ENCODE data around the gene KIF3A.

The KIF3A gene

DNA sequence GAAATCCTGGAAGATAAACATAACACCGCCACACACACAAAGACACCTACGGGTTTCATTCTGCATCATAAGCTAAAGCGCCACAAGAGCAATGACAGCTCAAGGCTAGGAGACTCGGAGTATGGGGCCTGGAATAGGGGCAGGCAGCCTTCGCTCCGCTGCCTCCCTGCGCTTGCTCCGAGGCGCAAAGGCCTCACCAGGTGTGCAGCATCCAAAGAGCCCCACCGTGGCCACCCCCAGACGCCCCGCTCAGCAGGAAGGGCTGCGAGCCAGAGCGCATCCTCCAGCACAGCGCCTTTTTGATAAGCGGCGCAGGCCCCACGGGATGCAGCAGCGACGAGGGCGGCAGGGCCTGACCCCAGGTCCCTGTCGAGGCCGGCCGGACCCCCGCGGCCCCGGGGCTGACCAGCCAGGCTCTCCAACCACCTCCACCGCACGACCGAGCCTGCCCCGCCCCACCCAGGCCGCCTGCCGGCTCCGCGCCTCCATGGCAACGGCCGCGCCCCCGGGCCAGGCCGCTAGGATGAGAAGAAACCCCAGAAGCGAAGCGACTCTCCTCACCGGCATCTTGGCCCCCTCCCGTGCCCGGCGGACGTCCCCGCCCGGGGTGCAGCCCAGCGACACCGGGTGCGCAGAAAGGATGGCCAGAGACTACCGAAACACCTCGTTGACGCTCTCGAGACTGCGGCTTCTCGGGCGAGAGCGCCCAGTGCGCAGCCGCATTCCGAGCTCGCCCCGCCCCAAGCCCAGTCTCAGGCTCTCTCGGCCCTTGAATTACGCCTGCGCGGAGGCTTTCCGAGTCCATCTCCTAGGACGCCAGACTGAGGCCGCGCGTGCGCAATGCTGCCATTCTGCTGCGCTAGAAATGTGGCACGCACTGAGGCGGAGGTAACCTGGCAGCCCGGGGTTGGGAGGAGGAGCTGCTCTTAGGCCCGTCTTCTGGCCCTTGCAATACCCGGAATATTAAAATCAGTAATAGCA, at the start of gene KIF3A:
KIF3A (minus strand) TSS at position 694 of the 981 bp plus-strand sequence; CDS start at position 567, 127 bp downstream.
- DNase-seq (ENCODE audit: low read depth): peak; percentile 90

DNA sequence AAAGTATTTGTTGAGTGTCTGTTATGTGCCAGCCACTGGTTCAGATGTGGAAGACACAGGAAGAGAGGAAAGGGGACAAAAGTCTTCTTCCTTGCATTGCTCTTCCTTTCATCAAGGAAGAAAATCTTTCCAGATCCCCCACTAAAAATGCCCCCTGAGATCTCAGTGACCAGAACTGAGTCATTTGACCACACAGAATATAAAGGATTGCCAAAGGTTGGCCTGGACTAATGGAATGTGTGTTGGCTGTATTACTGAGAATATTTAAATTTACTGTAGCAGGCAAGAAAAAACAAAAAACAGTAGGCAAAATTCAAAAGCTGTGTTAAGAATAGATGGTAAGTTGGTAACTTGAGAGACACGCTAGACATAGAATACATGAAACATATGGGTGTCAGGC, 49.7 kb upstream of the KIF3A start:
- DNase-seq (ENCODE audit: low read depth): no peak

DNA sequence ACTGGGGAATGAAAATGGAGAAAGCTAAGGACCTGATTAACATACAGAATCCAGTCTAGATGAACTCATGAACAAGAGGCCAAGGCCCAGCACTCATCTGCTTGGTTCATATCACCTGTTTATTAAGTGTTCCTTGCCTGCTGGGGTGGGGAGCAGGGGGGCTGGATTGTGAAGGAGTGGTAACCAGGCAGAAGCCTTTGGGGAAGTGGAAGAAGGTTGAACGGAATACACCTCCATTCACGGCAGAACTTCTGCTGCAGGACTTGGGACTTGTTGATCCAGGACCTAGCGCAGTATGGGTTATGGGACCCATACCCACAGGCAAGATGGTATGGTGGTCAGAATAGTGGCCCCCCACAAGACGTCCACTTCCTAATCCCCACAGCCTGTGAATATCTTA, 48.5 kb upstream of the KIF3A start:
- no peak for DNase-seq (ENCODE audit: low read depth)

DNA sequence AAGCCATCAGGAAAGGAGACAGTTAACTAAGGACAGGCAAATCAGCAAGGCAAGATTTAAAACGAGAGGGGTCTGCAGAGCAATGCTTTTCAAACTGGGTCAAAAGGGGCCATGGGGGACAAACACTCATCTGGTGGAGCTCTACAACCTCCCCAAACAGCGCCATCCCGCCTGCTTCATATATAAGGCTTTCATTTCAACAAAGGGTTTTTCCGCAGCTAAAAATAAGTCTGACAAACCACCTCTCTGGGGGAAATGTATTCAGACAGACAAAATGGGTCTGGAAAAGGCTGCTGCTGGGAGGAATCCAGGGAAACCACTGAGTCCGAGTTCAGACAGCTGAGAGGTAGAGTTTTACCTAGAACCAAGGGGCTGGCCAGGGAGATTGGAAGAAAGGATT, 48.0 kb upstream of the KIF3A start:
- no peak for DNase-seq (ENCODE audit: low read depth)

DNA sequence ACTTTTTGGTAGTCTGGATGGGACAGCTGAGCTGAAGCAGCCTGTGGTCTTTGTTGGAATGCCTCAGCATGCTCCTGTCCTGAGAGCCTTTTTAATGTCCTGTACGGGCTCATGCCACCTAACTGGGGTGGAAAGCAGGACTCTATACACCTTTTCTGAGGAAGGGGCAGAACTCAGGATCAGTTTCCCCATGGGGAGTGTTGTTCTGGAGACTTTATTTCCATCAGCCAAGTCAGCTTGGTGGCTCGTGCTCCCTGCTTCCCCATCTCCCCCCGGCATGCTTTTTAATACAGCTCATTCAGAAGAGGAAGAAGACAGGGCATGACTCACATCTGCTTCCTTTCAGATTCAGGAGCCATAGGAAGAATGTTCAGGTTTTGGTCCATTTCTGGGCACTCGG, 44.8 kb upstream of the KIF3A start:
- no peak for DNase-seq (ENCODE audit: low read depth)

DNA sequence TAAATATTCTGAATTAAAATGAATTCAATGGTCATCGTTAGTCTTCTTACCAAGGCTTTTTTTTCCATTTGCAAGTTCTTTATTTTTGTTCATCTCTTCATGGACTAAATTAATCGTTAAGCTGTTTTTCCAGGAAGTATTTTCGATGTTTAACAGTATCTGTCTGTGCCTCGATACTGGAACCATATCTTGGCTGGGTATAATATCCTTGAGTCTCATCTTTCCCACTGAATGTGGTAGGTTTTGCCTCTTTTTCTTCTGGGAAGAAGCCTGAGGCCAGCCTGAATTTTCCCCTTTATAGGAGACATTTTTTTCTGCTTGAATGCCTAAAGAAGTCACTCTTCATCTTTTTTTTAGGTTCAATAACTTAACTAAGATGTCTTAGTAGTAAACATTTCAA, 43.7 kb upstream of the KIF3A start:
- DNase-seq (ENCODE audit: low read depth): no peak

DNA sequence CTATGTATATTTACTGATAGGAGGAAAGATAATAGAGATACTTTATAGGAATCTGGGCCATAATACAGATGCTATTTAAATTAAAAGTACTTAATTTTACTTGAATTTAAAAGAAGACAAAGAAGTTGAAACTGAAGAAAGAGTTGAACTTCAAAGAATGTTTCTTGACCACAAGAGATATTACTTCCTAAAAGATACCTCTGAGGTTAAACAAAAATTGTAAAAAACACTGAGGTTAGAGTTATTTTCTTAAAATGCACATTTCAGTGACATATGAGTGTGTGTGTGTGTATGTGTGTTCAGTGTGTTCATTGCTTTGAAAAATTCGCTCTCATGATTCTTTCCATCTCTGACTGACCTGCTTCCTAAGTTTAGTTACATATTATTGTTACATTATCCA, 43.2 kb upstream of the KIF3A start:
- no peak for DNase-seq (ENCODE audit: low read depth)

DNA sequence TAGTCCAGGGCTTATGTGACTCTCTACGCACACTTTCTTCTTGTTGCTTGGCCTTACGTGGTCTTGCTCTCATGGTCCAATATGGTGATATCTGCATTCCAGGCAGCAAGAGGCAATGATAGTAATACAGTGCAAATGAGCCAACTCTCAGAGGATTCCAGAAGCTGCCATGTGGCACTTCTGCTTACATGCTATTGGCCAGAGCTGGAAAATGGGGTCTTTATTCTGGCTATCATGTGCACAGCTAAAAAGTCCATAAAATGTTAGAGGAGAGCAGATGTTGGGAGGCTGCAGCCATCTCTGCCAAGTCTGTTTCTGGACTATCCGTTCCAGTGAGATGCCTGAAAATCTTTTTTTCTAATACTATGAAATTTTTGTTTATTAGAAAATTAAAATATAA, 42.6 kb upstream of the KIF3A start:
- no peak for DNase-seq (ENCODE audit: low read depth)

DNA sequence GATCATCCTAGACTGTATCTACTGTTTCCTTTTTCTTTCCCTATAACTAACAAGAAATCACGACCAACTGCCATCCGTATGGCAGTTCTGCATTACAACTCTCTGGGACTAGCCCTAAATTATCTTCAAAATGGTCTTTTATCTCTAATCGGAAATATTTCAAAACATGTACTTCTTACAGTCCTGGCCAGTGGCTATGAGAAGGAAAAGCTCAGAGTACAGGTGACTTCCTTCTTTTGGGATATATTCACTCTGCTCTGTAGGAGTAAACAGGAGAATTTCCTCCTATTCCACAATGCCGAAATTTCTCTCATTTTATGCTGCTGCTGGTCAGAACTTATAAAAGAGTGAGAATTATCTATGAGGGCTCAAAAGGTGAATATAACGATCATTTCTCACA, 41.5 kb upstream of the KIF3A start:
- no peak for DNase-seq (ENCODE audit: low read depth)

DNA sequence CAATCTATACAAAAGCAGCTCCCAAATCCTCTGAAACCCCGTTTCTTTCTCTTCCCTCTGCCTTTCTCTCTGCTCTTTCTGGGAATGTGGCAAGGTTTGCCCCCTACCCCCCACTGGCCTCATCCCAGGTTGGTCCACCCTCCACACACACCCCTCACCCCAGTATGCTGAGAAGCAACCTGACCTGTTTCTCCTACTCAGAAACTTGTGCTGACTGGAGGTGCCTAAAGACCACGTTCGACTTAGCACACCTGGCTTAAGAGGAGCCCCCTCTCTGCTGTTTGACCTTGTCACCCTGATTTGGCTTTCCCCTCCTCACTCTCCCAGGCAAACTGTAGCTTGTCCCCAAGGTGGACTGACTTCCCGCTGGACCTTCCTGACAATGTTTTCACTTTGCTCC, 40.8 kb upstream of the KIF3A start:
- no peak for DNase-seq (ENCODE audit: low read depth)

DNA sequence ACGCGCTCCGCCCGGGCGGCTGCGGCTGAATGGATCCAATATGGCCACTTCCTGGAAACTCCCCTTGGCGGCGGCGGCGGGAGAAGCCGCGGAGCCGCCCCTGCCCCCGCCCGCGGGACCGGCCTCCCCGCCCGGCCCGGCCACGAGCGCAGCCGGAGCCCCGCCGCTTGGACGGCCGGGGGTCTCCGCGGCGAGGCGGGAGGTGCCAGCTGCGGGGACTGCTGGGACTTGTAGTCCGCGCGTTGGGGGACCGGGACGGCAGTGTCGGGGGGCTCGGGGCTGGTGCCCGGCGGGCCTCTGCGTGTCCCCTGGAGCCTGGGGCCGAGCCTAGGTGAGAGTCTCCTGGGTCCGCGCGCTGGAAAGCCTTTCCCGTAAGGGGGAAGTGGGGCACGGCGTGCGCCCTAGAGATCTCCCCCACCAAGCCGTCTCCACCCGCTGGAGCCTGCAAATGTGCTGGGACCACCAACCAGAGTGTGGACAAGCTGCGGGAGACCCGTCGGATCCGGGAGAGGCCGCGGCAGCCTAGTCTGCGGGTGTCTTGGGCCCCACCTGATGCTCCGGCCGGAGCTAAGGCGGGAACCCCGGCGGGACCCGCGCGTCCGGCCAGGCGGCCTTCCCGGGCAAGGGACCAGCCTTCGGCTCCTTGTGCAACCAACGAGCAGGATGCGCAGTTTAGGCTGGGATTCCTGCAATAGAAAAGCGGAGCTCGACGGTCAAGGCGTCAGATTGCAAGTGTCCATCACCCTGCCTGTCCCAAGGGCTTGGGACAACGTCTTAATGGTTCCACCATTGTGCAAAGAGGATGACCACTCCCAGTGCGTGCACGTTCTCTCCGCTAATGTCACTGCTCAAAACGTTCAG, 40.1 kb upstream of the KIF3A start, which contains the start of gene SEPTIN8:
SEPTIN8 (minus strand) TSS at position 31 of the 861 bp plus-strand sequence. CDS start 102 bp downstream, outside the sequence.
- no peak for DNase-seq (ENCODE audit: low read depth)

DNA sequence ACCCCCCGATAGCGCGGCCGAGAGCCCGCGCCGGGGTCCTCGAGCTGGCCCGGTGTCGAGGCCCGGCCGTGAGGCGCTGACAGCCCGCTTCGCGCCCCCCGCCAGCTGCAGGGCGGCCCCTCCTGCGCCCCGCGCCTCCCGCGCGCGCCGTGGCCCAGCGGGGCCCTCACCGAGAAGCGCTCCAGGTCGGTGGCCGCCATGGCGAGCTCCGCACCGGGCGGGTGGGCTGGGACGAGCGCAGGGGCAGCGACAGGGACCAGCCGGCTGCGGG, 39.5 kb upstream of the KIF3A start:
- no peak for DNase-seq (ENCODE audit: low read depth)

DNA sequence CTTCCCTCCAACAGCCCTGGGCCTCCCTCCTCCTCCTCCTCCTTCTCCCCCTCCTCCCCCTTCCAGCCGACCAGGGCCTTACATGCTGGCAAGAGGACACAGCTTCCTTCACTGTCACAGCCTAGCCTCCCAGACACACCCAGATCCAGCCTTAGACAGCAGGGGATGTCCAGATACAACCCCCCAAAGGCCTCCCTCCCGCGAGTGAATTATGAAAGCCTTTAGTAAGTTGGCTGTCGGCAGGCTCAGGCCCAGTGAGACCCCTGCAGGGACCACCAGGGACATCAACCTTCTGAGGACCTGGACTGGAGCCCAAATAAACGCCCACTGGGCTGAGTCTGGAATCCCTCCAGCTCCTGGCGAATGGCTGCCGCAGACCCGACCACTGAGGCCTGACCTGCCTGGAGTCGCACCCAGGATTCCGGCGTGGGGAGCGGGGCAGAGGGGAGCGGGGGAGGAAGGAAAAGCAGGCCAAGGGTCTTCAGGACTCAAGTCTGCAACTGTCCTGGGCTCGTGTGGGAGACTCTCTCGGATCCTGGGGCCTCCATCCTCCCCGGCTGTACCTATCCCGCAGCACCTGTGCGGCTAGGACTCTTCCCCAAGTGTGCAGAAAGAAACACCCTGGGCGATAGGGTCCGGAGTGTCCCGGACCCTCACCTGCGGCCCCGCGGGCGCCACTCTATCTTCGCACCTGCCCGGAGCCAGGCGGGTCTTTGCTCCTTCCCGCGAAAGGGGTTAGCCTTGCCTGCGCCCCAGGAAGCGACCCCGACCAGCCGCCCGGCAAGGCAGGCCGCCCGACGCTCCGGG, 39.0 kb upstream of the KIF3A start:
- no peak for DNase-seq (ENCODE audit: low read depth)

DNA sequence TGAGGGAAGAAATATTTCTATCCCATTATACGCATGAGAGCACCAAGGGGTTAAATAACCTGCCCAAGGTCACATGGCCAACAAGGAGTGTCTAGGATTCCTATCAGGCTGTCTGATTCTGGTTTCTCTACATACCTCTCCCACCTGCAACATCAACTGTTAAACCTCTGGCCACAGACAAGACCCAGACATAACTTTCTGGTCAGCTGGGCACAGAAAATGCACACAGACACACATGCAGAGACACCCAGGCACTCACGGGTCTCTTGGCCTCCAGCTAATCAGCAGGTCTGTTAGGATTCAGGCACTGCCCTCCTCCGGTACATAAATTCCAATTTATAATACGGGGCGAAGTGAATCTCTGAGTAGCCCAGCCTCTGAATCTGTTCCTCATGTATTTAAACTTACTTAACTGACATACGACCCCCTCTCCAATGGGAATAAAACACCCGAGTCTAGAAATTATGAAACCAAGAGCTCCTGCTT, 38.2 kb upstream of the KIF3A start:
- no peak for DNase-seq (ENCODE audit: low read depth)

DNA sequence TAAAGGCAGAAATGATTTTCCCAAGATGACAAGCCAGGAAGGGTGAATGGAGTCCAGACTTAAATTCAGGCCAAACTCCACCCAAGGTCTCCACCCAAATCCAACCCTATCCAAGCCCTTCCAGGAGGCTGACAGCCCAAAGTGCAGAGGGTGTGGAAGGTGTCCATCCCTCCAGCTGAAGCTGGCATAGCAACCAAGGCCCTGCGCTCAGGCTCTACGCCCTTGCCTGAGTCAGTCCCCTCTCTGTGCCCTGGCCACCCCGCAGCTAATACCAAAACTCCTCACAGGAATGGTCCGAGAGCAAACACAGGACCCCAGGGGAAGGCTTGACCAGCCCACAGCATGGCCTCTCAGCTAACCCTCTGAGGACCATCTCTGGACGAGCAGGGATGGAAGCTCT, 37.5 kb upstream of the KIF3A start:
- no peak for DNase-seq (ENCODE audit: low read depth)

DNA sequence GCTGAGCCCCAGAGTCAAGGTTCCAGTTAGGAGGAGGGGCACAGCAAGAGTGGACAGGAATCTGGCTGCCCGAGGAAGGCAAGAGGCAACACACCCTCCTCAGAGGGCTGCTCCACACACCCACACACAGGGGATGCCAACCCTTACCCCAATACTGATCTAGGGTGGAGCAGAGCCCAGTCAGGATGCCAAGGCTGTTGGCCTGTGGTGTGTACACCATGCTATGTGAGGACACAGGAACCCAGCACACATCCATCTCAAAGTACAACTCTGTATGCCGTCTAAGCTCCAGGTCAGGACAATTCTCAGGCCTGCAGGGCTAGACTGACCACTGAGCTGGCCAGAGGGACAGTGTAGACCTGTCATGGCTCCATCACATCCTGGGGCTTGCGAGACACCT, 37.1 kb upstream of the KIF3A start:
- no peak for DNase-seq (ENCODE audit: low read depth)

DNA sequence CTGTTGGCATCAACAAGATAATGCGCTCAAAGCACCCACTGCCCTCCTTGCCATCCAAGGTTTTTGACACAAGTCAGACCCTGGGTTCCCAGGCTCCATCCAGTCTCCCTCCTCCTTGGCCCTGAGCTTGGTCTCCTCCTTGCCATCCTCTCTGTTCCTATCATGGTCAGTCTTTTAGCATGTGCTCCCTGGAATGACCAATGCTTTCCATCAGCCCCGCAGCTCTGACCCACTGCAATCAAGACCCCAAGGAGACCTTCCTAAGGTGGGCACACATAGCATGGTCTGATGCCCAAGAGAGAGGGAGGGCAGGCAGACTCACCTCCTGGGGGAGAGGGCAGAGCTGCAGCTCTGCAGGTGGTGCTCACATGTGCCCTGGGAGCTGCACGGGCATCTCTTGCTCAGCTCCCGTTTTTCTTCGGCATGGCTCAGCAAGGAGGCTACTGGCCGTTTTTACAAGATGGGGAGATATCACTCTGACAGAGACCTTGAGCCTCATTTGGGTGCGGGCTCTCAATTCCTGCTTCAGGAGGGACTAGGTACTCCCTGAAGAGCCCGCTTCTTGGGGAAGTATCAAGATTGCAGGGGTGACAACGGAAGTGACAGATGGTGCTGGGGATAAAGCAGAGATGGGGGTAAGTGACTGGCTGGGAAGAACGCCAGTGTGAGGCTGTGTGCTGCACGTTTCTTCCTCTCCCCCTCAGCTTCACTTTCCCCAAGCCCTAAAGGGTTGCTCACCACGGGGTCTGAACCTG, 36.4 kb upstream of the KIF3A start:
- no peak for DNase-seq (ENCODE audit: low read depth)

DNA sequence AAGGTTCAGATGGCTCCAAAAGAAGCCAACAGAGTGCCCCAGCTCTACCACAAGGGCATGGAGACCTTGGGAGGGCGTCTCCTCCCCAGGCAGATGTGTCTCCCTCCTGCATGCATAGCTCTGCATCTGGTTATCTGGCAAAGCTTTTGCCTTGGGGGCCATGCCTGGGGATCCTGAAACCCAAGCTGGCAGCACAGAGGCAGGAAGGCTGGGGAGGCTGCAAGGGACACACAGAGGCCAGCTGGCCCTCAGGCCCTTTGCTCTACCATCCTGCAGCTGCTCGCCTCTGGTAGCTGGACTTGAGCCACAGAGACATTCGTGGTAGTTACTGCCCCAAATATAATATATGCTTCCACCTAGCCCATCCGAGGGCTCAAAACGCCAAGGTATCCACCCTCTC, 35.8 kb upstream of the KIF3A start:
- DNase-seq (ENCODE audit: low read depth): no peak

DNA sequence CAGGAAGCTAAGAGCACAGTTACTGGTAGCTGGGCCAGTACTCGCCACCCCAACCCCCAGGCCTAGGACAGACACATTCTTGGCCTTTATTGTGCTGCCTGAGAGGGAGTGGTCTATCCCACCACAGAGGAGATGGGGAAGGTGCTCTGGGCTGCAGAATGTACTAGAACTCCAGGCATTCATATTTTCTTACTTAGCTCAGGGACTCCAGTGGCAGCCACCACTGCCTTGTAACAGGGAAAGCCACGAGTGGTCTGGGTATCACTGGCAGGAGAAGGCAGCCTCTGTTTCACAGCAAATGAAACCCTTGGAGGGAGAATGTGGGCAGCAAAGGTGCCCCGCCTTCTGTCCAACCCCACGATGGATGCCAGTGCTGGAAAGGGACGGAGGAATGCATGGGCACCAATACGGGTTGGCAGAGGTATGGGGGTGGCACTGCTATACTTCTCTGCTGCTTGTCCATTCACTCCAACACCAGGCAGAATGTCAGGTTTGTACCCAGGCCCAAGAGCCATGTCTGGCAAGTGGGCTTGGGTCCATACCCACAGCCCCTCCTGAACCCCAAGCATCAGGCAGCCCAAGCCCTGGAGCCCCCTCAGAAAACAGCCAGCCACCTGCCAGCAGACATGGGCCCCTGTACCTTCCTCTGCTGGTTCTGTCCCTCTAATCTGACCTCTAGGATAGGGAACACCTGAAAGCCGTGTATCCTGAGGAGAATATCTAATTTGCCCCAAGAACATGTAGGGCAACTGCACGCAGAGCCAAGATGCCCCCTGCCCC, 35.1 kb upstream of the KIF3A start:
- DNase-seq (ENCODE audit: low read depth): no peak

DNA sequence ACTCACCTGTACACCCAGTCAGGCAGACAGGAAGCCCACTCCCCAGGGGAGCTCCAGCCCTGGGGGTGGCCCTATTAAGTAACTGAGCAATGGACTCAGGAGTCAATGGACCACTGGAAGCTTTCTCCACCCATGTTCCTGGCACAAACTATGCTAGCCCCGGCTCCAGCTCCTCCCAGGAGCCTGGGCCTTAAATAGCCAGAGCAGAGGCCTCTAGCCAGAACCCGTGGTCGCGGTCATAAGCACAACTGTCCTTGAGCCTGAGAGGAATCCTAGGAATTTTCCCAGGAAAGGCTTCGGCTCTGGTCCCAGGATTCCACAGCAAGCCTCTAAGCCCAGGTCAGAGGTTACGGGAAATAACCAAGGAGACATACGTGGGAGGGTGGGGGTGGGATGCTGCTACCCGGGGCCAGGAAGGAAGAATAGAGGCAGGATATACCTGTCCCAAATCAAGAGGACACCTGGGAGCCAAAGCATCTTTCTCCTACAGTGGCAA, 34.2 kb upstream of the KIF3A start:
- peak; percentile 54 for DNase-seq (ENCODE audit: low read depth)
